HCT116 (cell line): ENCODE data around the gene EXOC5. TPM values are rescaled to one million over a fixed set of nuclear protein-coding genes. Genes with fewer than 3 reads are reported as not detected.

Experiments used
- ATAC-seq: fragments of 200-7000 bp; cut with Tn5 transposase; 2 replicates; pipeline ENCODE4 v1.9.1; 2020; ENCODE audit warnings: mild to moderate bottlenecking, moderate library complexity
- BruUV-seq: library from RNA; stranded (reverse); fragments of 400-500 nt; replicated peaks from 2 replicates; lab custom pipeline; 2021; lab: Mats Ljungman, UMichigan
- CTCF ChIA-PET: fragments of 300-600 bp; sonication (Branson Sonifier 250); formaldehyde crosslinking; loops from one replicate; lab custom pipeline; 2021; ENCODE audit warnings: antibody characterized with exemption; lab: Charles Lee
- POLR2A ChIA-PET: fragments of 300-600, 350-600 bp; sonication (Branson Sonifier 250); formaldehyde crosslinking; loops from one replicate; lab custom pipeline; 2021; ENCODE audit warnings: antibody characterized with exemption; lab: Charles Lee
- RAD21 ChIA-PET, 2 experiments: fragments of 300-600 bp; sonication (Branson Sonifier 250); formaldehyde crosslinking; loops; one replicate each; lab custom pipeline; 2023; ENCODE audit warnings: low total read pairs in 2 of 2; ENCODE audit not compliant: uncharacterized antibody in 2 of 2, unreplicated experiment in 2 of 2, low non-redundant PET in 1 of 2; lab: Charles Lee
- DNase-seq: peaks from one replicate; pipeline ENCODE4 v3.0.0-alpha.2; 2010; ENCODE audit warnings: low read depth, low spot score
- H2AFZ ChIP-seq: fragments of 200-600 bp; shearing (Covaris generic), sonication (generic); 2 replicates; pipeline ENCODE4 v1.6.1; 2017; ENCODE audit warnings: low read depth, mixed run types, mixed read lengths, antibody characterized with exemption, low read length; ENCODE audit not compliant: poor library complexity, severe bottlenecking
- H3K27ac ChIP-seq: 2 replicates; pipeline ENCODE4 v1.5.1; 2012; ENCODE audit warnings: low read depth, low read length
- H3K27me3 ChIP-seq: fragments of 200-600 bp; sonication (generic); 2 replicates; pipeline ENCODE4 v1.6.1; 2016; ENCODE audit warnings: mixed run types, low read length, mixed read lengths; ENCODE audit not compliant: insufficient read depth
- H3K36me3 ChIP-seq, 2 experiments: fragments of 200-500 bp in 1 of 2; fragments of 200-600 bp in 1 of 2; sonication (Bioruptor generic) in 1 of 2; sonication (generic) in 1 of 2; 2 replicates each; pipeline versions ENCODE4 v1.5.1 to v1.6.1; 2014 to 2016; ENCODE audit warnings: low read length in 2 of 2, inconsistent platforms in 1 of 2, mixed read lengths in 1 of 2, mixed run types in 1 of 2; ENCODE audit not compliant: insufficient read depth in 2 of 2, control insufficient read depth in 1 of 2
- H3K4me1 ChIP-seq, 2 experiments: fragments of 200-600 bp in 1 of 2; sonication (generic) in 1 of 2; 2 replicates each; pipeline versions ENCODE4 v1.5.1 to v1.6.1; 2012 to 2017; ENCODE audit warnings: low read length in 2 of 2, inconsistent platforms in 1 of 2, mild to moderate bottlenecking in 1 of 2, mixed read lengths in 1 of 2, mixed run types in 1 of 2, moderate library complexity in 1 of 2; ENCODE audit not compliant: insufficient read depth in 2 of 2, control insufficient read depth in 1 of 2
- H3K4me2 ChIP-seq: fragments of 200-600 bp; sonication (generic); 2 replicates; pipeline ENCODE4 v1.6.1; 2017; ENCODE audit warnings: mixed run types, low read length, mixed read lengths
- H3K4me3 ChIP-seq, 2 experiments: fragments of 200-600 bp in 1 of 2; sonication (generic) in 1 of 2; replicated peaks in 1 of 2; 2 replicates each; pipeline ENCODE4 v1.5.1; 2011 to 2016; ENCODE audit warnings: low read length in 2 of 2, control low read depth in 1 of 2, low read depth in 1 of 2, mild to moderate bottlenecking in 1 of 2, mixed read lengths in 1 of 2, mixed run types in 1 of 2
- H3K79me2 ChIP-seq: fragments of 200-600 bp; sonication (generic); 2 replicates; pipeline ENCODE4 v1.6.1; 2017; ENCODE audit warnings: mild to moderate bottlenecking, mixed run types, low read length, moderate library complexity, mixed read lengths; ENCODE audit not compliant: insufficient read depth
- H3K9ac ChIP-seq: fragments of 200-600 bp; sonication (generic); 2 replicates; pipeline ENCODE4 v1.6.1; 2016; ENCODE audit warnings: low read length, mixed read lengths
- H3K9me2 ChIP-seq: fragments of 200-600 bp; sonication (generic), shearing (Covaris generic); 2 replicates; pipeline ENCODE4 v1.6.1; 2017; ENCODE audit warnings: mixed run types, mild to moderate bottlenecking, moderate library complexity; ENCODE audit not compliant: insufficient read depth
- H3K9me3 ChIP-seq, 2 experiments: fragments of 200-500 bp in 1 of 2; fragments of 200-600 bp in 1 of 2; sonication (Bioruptor generic) in 1 of 2; sonication (generic) in 1 of 2; 2 replicates each; pipeline ENCODE4 v1.6.1; 2014 to 2017; ENCODE audit warnings: low read length in 2 of 2, mixed read lengths in 2 of 2, inconsistent platforms in 1 of 2, low read depth in 1 of 2, mild to moderate bottlenecking in 1 of 2, mixed run types in 1 of 2, moderate library complexity in 1 of 2; ENCODE audit not compliant: control insufficient read depth in 1 of 2, insufficient read depth in 1 of 2
- H4K20me1 ChIP-seq: fragments of 200-600 bp; sonication (generic), shearing (Covaris generic); 2 replicates; pipeline ENCODE4 v1.6.1; 2017; ENCODE audit warnings: mixed run types, mild to moderate bottlenecking, moderate library complexity; ENCODE audit not compliant: insufficient read depth
- CBX3 ChIP-seq: IDR thresholded peaks from 2 replicates; pipeline ENCODE4 v1.6.1; 2012; ENCODE audit warnings: low read depth
- CEBPB ChIP-seq: IDR thresholded peaks from 2 replicates; pipeline ENCODE4 v1.6.1; 2012; ENCODE audit warnings: low read depth
- EGR1 ChIP-seq: IDR thresholded peaks from 2 replicates; pipeline ENCODE4 v1.6.1; 2012; ENCODE audit warnings: low read depth
- ELF1 ChIP-seq: IDR thresholded peaks from 2 replicates; pipeline ENCODE4 v1.6.1; 2012; ENCODE audit warnings: low read depth, borderline replicate concordance
- MAX ChIP-seq: IDR thresholded peaks from 2 replicates; pipeline ENCODE4 v1.6.1; 2012
- POLR2A ChIP-seq: IDR thresholded peaks from 2 replicates; pipeline ENCODE4 v1.7.0; 2011; ENCODE audit warnings: borderline replicate concordance; ENCODE audit not compliant: insufficient read depth, insufficient read length; ENCODE audit errors: extremely low read depth
- POLR2AphosphoS5 ChIP-seq: IDR thresholded peaks from 2 replicates; pipeline ENCODE4 v1.6.1; 2011; ENCODE audit warnings: mild to moderate bottlenecking, low read depth, low read length, moderate library complexity
- REST ChIP-seq: IDR thresholded peaks from 2 replicates; pipeline ENCODE4 v1.6.1; 2012; ENCODE audit warnings: low read depth
- SP1 ChIP-seq: IDR thresholded peaks from 2 replicates; pipeline ENCODE4 v1.6.1; 2012; ENCODE audit warnings: low read depth
- ZBTB33 ChIP-seq: IDR thresholded peaks from 2 replicates; pipeline ENCODE4 v1.6.1; 2011; ENCODE audit warnings: mild to moderate bottlenecking, low read length, moderate library complexity; ENCODE audit not compliant: insufficient replicate concordance; ENCODE audit errors: extremely low read depth
- ZFX ChIP-seq: fragments of 450-650 bp; IDR thresholded peaks from 2 replicates; pipeline ENCODE4 v1.6.1; 2017
- ZNF274 ChIP-seq: fragments of 200-500 bp; sonication (Bioruptor generic); IDR thresholded peaks from 2 replicates; pipeline ENCODE4 v1.6.1; 2014; ENCODE audit warnings: mild to moderate bottlenecking, low read depth, low read length, inconsistent platforms
- intact Hi-C: fragments of 100-400 bp; cut with micrococcal nuclease; formaldehyde crosslinking; loops from 2 replicates; pipeline ENCODE4 v1.10.0; 2022
- total RNA-seq: library from RNA; stranded (reverse); gene quantifications from one replicate; pipeline ENCODE4 v1.2.1, GENCODE V29; 2021; ENCODE audit not compliant: unreplicated experiment

The EXOC5 gene
- total RNA-seq, 1 experiment from 2014 or later: 54.2 TPM

DNA sequence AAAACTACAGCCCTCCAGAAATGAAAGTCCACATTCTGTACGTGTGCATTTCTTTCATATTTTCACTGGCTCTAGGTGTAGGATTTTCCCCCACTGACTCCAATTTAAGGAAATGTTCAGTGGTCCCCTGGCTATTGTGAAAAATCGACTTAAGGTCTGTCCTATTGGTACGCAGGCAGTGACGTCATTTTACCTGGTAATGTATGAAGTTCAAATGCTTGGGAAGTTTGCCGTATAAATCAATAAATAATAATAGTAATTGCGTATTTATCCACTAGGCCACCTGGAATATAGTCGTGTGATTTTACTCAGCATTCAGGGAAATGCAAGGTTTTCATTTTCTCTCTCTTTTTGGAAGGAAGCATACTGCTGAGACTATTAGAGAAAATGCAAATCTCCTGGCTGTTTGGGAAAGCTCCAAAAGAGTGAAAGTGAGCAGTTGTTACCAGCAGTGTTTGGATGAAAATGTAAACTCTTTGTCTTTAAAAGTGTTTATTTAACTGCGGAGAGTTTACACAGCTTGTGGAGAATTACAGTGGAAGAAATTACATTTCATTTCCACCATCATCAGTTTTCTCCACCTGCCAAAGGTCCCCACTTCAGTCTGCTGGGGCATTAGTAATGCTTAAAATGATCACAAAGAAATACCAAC, 107.0 kb downstream of the EXOC5 start:
- no peak overlapping the region for H3K4me3 ChIP-seq
- H3K27ac ChIP-seq: no peak overlapping the region
- no peaks in the 10 kb centered on the region for H3K9me2 ChIP-seq
- TF ChIP-seq CBX3 (no peak), ZNF274 (no peak), MAX (no peak), REST (no peak), POLR2AphosphoS5 (no peak), ZBTB33 (no peak), ZFX (no peak), ELF1 (no peak), POLR2A (no peak), EGR1 (no peak), SP1 (no peak), CEBPB (no peak)
- TF ChIP-seq, all 23 proteins: peak for 0
- Histone ChIP-seq H3K4me2 (no peak overlapping the region), H3K79me2 (no peaks in the 10 kb centered on the region), H3K9ac (no peak overlapping the region), H3K9me3 (no peaks in the 10 kb centered on the region), H3K36me3 (no peaks in the 10 kb centered on the region), H4K20me1 (no peaks in the 10 kb centered on the region), H2AFZ (no peak overlapping the region), H3K4me1 (no peaks in the 10 kb centered on the region), H3K27me3 (peaks cover 40% of the 10 kb centered on the region)
- CTCF ChIA-PET: no interaction called here
- POLR2A ChIA-PET: no interaction called here
- RAD21 ChIA-PET: no interaction called here
- intact Hi-C loops: no loop called here
- ATAC-seq (no peak), DNase-seq (no peak)
- no TSS peak for BruUV-seq
